ENCODE data around the gene ZBED3. TPM values are rescaled to one million over a fixed set of nuclear protein-coding genes. Genes with fewer than 3 reads are reported as not detected.

The ZBED3 gene
- total and polyA plus RNA-seq, 2 donors (not counting 3 experiments of a cell fraction or from before 2014, with no cell fraction given): 11.8 to 15.9 TPM

DNA sequence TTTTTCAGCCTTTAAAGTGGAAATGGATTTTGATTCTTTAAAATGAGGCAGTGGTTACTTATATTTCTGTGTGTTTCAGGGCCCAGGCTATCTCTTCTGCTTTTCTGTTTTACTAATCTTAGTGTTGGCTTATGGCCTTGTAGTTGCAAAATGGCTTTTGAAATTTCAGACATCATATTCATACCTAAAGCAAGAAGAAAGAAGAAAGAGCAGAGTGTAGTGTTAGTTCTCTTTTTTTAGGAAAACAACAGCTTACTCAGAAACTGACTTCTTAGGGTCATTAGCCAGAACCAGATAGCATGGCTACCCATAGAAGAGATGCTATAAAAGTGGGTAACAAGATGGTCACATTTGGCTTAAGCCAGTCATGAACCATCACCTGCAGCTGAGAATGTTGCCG, 20.9 kb downstream of the ZBED3 start:
- BruUV-seq (replicated peaks): no TSS peak
- Histone ChIP-seq H3K27ac (ENCODE audit: insufficient read depth, low read depth, low read length) (no peak overlapping the region), H3K4me3 (replicated peaks in 1 of 3; ENCODE audit: insufficient read depth in 1 of 3, low read depth in 1 of 3, low read length in 3 of 3) (no peak overlapping the region)

More for the DNA sequence above, 20.9 kb downstream of the ZBED3 start:
- H2AFZ ChIP-seq (ENCODE audit: low read depth, low read length): no peak overlapping the region
- intact Hi-C loops (cut with micrococcal nuclease) (no loop called here), dilution Hi-C loops (cut with MboI; ENCODE audit: extremely low pct_ligation_motif_present, low sequenced_read_pairs) (no loop called here)
- FAIRE-seq: no peak
- no peaks in the 10 kb centered on the region for H3K4me1 ChIP-seq (ENCODE audit: control insufficient read depth, extremely low read depth, insufficient read depth, low read length)
- TF ChIP-seq JUN (IDR thresholded peaks at IDR 0.05; ENCODE audit: borderline replicate concordance, insufficient read depth, insufficient read length, low read depth) (no peak), POLR2AphosphoS5 (IDR thresholded peaks at IDR 0.05; ENCODE audit: insufficient read depth, low read depth, low read length) (no peak), GATA2 (IDR thresholded peaks at IDR 0.05; ENCODE audit: insufficient read depth, insufficient read length, low read depth, low read length) (no peak), FOS (IDR thresholded peaks at IDR 0.05; ENCODE audit: borderline replicate concordance, insufficient read depth, low read length) (no peak), MYC (IDR thresholded peaks at IDR 0.05; ENCODE audit: low read depth, low read length) (no peak), EZH2 (IDR thresholded peaks at IDR 0.05; ENCODE audit: borderline replicate concordance, low read depth, low read length, severe bottlenecking) (no peak), MAX (IDR thresholded peaks at IDR 0.05; ENCODE audit: insufficient read depth, insufficient read length) (no peak), POLR2A (IDR thresholded peaks at IDR 0.05; ENCODE audit: low read depth, low read length) (no peak)
- TF ChIP-seq, protein P1, sequence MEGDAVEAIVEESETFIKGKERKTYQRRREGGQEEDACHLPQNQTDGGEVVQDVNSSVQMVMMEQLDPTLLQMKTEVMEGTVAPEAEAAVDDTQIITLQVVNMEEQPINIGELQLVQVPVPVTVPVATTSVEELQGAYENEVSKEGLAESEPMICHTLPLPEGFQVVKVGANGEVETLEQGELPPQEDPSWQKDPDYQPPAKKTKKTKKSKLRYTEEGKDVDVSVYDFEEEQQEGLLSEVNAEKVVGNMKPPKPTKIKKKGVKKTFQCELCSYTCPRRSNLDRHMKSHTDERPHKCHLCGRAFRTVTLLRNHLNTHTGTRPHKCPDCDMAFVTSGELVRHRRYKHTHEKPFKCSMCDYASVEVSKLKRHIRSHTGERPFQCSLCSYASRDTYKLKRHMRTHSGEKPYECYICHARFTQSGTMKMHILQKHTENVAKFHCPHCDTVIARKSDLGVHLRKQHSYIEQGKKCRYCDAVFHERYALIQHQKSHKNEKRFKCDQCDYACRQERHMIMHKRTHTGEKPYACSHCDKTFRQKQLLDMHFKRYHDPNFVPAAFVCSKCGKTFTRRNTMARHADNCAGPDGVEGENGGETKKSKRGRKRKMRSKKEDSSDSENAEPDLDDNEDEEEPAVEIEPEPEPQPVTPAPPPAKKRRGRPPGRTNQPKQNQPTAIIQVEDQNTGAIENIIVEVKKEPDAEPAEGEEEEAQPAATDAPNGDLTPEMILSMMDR (IDR thresholded peaks at IDR 0.05; ENCODE audit: extremely low read depth in 1 of 2, insufficient read depth in 1 of 2, low read depth in 1 of 2, low read length in 2 of 2): no peak
- no peaks in the 10 kb centered on the region for H3K79me2 ChIP-seq (ENCODE audit: control insufficient read depth, insufficient read depth, low read length)
- no peaks in the 10 kb centered on the region for H3K27me3 ChIP-seq (ENCODE audit: control insufficient read depth in 2 of 2, insufficient read depth in 2 of 2, low read length in 2 of 2)
- no peak for DNase-seq (ENCODE audit: low read depth, low spot score)
- H3K4me2 ChIP-seq (ENCODE audit: insufficient read depth, low read length): no peak overlapping the region
- CTCF ChIA-PET: no interaction called here
- no peak overlapping the region for H3K9ac ChIP-seq (replicated peaks; ENCODE audit: extremely low read depth, insufficient read depth, low read length)
- peaks cover 2 to 10% of the 10 kb centered on the region in 2 experiments for H3K36me3 ChIP-seq (ENCODE audit: control insufficient read depth in 2 of 2, extremely low read depth in 1 of 2, insufficient read depth in 2 of 2, low read length in 2 of 2)
- no peaks in the 10 kb centered on the region for H3K9me1 ChIP-seq (replicated peaks; ENCODE audit: control insufficient read depth, extremely low read depth, insufficient read depth, low read length)
- H3K9me3 ChIP-seq (replicated peaks; ENCODE audit: control insufficient read depth, insufficient read depth, low read length): no peaks in the 10 kb centered on the region
- POLR2A ChIA-PET: no interaction called here
- H4K20me1 ChIP-seq (replicated peaks; ENCODE audit: control insufficient read depth, extremely low read depth, insufficient read depth, low read length): no peaks in the 10 kb centered on the region

Data from endothelial cell of umbilical vein (primary cell).